ENCODE measurements around the gene ARHGAP24. TPM values are rescaled to one million over a fixed set of nuclear protein-coding genes. Genes with fewer than 3 reads are reported as not detected.

ARHGAP24 gene
- total RNA-seq, 1 donor from 2014 or later: 15.0 TPM

- H3K4me1 Mint-ChIP-seq: peaks cover 7% of the 10 kb centered on the region
- no peaks in the 10 kb centered on the region for H3K27me3 Mint-ChIP-seq (ENCODE audit: low read depth)
- H3K36me3 Mint-ChIP-seq: peaks cover 2% of the 10 kb centered on the region
- H3K9me3 Mint-ChIP-seq: no peaks in the 10 kb centered on the region
- no peak for DNase-seq (ENCODE audit: low spot score in 2 of 2, unreplicated experiment in 2 of 2)
- no peak overlapping the region for H3K4me3 Mint-ChIP-seq
- no peak for TF ChIP-seq CTCF (IDR thresholded peaks at IDR 0.05; ENCODE audit: unreplicated experiment)
- H3K27ac Mint-ChIP-seq: no peak overlapping the region
These were observed 330.9 kb downstream of the ARHGAP24 start for GRCh38 chr4:85805891-85806290.

- Mint-ChIP-seq H3K27me3 (ENCODE audit: low read depth) (no peaks in the 10 kb centered on the region), H3K27ac (no peak overlapping the region), H3K4me1 (peaks cover 7% of the 10 kb centered on the region), H3K36me3 (peaks cover 2% of the 10 kb centered on the region), H3K4me3 (no peak overlapping the region), H3K9me3 (no peaks in the 10 kb centered on the region)
- no peak for DNase-seq (ENCODE audit: low spot score in 2 of 2, unreplicated experiment in 2 of 2)
- no peak for TF ChIP-seq CTCF (IDR thresholded peaks at IDR 0.05; ENCODE audit: unreplicated experiment)
These were observed 331.4 kb downstream of the ARHGAP24 start for GRCh38 chr4:85806334-85806733.

DNA sequence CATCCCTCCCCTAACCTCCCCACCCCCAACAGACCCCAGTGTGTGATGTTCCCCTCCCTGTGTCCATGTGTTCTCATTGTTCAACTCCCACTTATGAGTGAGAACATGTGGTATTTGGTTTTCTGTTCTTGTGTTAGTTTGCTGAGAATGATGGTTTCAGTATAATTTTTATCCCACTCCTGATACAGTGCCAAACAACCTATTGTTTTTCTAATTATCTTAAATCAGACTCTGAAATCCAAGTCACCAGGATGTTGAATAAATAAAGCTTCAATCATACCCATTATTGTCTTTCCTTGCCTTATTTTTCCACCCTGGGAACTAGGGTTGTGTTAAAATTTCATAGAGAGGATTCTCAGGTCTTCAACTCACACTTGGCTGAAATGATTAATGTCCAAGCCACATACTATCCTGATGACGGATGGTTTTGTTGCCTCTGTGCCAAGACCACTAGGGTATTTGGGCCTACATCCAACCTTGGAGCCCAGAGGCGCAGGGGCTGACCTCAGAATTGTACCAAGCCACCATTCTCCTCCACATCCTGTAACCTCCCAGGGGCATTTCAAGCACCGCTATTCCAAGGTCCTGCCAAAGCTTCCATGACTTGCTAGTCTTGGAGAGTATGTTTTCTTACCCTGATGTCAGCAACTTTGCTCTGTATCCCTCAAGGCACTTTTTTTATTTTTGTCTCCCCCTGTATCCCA is 332.4 kb downstream of the ARHGAP24 start:
- H3K27ac Mint-ChIP-seq: no peak overlapping the region
- no peaks in the 10 kb centered on the region for H3K27me3 Mint-ChIP-seq (ENCODE audit: low read depth)
- TF ChIP-seq CTCF (IDR thresholded peaks at IDR 0.05; ENCODE audit: unreplicated experiment): no peak

GRCh38 chr4:85808104-85808503 is 333.2 kb downstream of the ARHGAP24 start:
- Mint-ChIP-seq H3K9me3 (no peaks in the 10 kb centered on the region), H3K27ac (no peak overlapping the region), H3K27me3 (ENCODE audit: low read depth) (no peaks in the 10 kb centered on the region), H3K4me1 (peaks cover 7% of the 10 kb centered on the region), H3K36me3 (peaks cover 2% of the 10 kb centered on the region), H3K4me3 (no peak overlapping the region)
- no peak for TF ChIP-seq CTCF (IDR thresholded peaks at IDR 0.05; ENCODE audit: unreplicated experiment)
- DNase-seq (ENCODE audit: low spot score in 2 of 2, unreplicated experiment in 2 of 2): no peak

More for the DNA sequence above, 332.4 kb downstream of the ARHGAP24 start:
- Mint-ChIP-seq H3K36me3 (peaks cover 2% of the 10 kb centered on the region), H3K4me3 (no peak overlapping the region), H3K9me3 (no peaks in the 10 kb centered on the region), H3K4me1 (peaks cover 7% of the 10 kb centered on the region)
- DNase-seq (ENCODE audit: low spot score in 2 of 2, unreplicated experiment in 2 of 2): no peak

GRCh38 chr4:85808864-85809263 is 333.9 kb downstream of the ARHGAP24 start:
- Mint-ChIP-seq H3K27ac (no peak overlapping the region), H3K4me1 (peaks cover 7% of the 10 kb centered on the region), H3K9me3 (no peaks in the 10 kb centered on the region), H3K4me3 (no peak overlapping the region), H3K27me3 (ENCODE audit: low read depth) (no peaks in the 10 kb centered on the region), H3K36me3 (peaks cover 2% of the 10 kb centered on the region)
- no peak for DNase-seq (ENCODE audit: low spot score in 2 of 2, unreplicated experiment in 2 of 2)
- TF ChIP-seq CTCF (IDR thresholded peaks at IDR 0.05; ENCODE audit: unreplicated experiment): no peak

All from mesothelial cell of epicardium (in vitro differentiated cells).